ENCODE data around the gene ZNF618. TPM values are rescaled to one million over a fixed set of nuclear protein-coding genes. Genes with fewer than 3 reads are reported as not detected.

ZNF618 gene
- total and polyA plus RNA-seq, 2 experiments from 2014 or later = 10.2 to 14.0 TPM

GRCh38 chr9:113973963-113974413 is 97.9 kb downstream of the ZNF618 start:
- WGBS (ENCODE audit: low lambda C conversion rate, missing lambda C conversion rate) = 85% methylated on average over 5 of the region's 5 CpGs
- TF ChIP-seq, protein P1, sequence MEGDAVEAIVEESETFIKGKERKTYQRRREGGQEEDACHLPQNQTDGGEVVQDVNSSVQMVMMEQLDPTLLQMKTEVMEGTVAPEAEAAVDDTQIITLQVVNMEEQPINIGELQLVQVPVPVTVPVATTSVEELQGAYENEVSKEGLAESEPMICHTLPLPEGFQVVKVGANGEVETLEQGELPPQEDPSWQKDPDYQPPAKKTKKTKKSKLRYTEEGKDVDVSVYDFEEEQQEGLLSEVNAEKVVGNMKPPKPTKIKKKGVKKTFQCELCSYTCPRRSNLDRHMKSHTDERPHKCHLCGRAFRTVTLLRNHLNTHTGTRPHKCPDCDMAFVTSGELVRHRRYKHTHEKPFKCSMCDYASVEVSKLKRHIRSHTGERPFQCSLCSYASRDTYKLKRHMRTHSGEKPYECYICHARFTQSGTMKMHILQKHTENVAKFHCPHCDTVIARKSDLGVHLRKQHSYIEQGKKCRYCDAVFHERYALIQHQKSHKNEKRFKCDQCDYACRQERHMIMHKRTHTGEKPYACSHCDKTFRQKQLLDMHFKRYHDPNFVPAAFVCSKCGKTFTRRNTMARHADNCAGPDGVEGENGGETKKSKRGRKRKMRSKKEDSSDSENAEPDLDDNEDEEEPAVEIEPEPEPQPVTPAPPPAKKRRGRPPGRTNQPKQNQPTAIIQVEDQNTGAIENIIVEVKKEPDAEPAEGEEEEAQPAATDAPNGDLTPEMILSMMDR (IDR thresholded peaks at IDR 0.05; ENCODE audit: poor library complexity) = no peak
- TF ChIP-seq EZH2phosphoT487 (IDR thresholded peaks at IDR 0.05; ENCODE audit: low read depth, severe bottlenecking, unreplicated experiment) = no peak
- no peak for TF ChIP-seq EZH2 (IDR thresholded peaks at IDR 0.05; ENCODE audit: borderline replicate concordance)
- H2AFZ ChIP-seq = no peak overlapping the region
- peak overlapping the region; percentile 5 for H3K4me2 ChIP-seq
- H4K20me1 ChIP-seq (ENCODE audit: insufficient read depth, poor library complexity, severe bottlenecking) = no peaks in the 10 kb centered on the region
- H3K36me3 ChIP-seq (replicated peaks; ENCODE audit: insufficient read depth, low read depth) = no peaks in the 10 kb centered on the region
- no peaks in the 10 kb centered on the region for H3K9me3 ChIP-seq (ENCODE audit: low read depth)
- peak overlapping the region; percentile 33 for H3K27ac ChIP-seq
- no peaks in the 10 kb centered on the region for H3K9me2 ChIP-seq (replicated peaks; ENCODE audit: insufficient read depth)
- no peak for DNase-seq (ENCODE audit: low spot score)
- peaks cover 9% of the 10 kb centered on the region for H3K4me1 ChIP-seq (ENCODE audit: insufficient read depth)
- H3K4me3 ChIP-seq = no peak overlapping the region
- H3K79me2 ChIP-seq = peaks cover 20% of the 10 kb centered on the region
- H3K27me3 ChIP-seq = no peaks in the 10 kb centered on the region

DNA sequence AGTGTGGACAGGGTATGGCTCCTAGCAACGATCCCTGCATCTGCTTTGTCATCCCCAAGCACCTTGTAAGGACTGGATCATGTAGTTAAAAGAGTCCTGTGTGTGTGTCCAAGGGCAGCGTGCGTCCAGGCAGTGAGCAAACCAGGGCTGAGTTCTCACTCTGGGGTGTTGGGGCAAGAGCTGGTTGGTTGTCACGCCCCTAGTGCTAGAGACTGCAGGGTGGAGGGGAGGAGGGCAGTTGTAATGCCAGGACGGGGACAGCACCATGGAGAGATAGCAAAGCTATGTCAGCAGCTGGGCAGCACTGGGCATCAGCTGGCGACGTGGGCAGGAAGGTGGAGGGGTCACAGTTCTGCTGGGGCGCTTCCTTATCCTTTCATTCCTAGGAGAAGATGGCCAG is 100.8 kb downstream of the ZNF618 start:
- H3K4me3 ChIP-seq = no peak overlapping the region
- WGBS (ENCODE audit: low lambda C conversion rate, missing lambda C conversion rate) = 95% methylated on average over 8 of the region's 8 CpGs
- no peaks in the 10 kb centered on the region for H3K27me3 ChIP-seq
- no peaks in the 10 kb centered on the region for H3K36me3 ChIP-seq (replicated peaks; ENCODE audit: insufficient read depth, low read depth)
- H2AFZ ChIP-seq = no peak overlapping the region
- no peaks in the 10 kb centered on the region for H3K9me3 ChIP-seq (ENCODE audit: low read depth)
- no peaks in the 10 kb centered on the region for H4K20me1 ChIP-seq (ENCODE audit: insufficient read depth, poor library complexity, severe bottlenecking)
- H3K27ac ChIP-seq = no peak overlapping the region
- H3K4me1 ChIP-seq (ENCODE audit: insufficient read depth) = peaks cover 13% of the 10 kb centered on the region
- H3K9me2 ChIP-seq (replicated peaks; ENCODE audit: insufficient read depth) = no peaks in the 10 kb centered on the region
- peaks cover 20% of the 10 kb centered on the region for H3K79me2 ChIP-seq
- H3K4me2 ChIP-seq = no peak overlapping the region
- no peak for TF ChIP-seq EZH2phosphoT487 (IDR thresholded peaks at IDR 0.05; ENCODE audit: low read depth, severe bottlenecking, unreplicated experiment)
- TF ChIP-seq EZH2 (IDR thresholded peaks at IDR 0.05; ENCODE audit: borderline replicate concordance) = no peak
- TF ChIP-seq, protein P1 (IDR thresholded peaks at IDR 0.05; ENCODE audit: poor library complexity) = no peak
- DNase-seq (ENCODE audit: low spot score) = no peak

DNA sequence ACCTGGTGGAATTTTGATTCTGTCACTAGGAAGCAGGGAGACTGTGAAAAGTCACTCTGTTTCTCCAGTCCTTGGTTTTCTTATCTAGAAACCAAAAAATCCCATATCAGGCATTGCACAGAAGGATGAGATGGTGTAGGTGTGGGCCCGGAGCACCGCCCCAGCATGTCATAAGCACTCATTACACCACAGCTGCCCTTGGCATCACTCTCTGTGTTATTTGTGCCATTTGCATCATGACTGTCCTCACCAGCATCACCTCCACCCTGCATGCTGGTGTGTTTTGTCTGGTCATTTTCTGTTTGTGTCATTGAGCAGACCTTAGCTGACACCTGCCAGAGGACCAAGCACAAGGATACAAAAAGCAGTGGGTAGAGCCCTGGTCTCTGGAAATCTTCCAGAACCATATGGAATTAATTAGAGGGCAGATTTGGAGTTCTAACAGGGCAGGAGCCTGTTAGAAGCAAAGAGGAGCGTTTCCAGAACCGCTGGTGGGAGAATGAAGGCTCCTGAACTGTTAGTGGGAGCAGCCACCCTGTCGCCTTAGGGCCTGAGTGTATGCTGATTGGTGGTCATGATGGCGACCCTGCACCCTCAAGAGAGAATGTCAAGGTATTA is 102.7 kb downstream of the ZNF618 start:
- no peaks in the 10 kb centered on the region for H3K9me3 ChIP-seq (ENCODE audit: low read depth)
- H3K27ac ChIP-seq = no peak overlapping the region
- no peaks in the 10 kb centered on the region for H3K36me3 ChIP-seq (replicated peaks; ENCODE audit: insufficient read depth, low read depth)
- no peak overlapping the region for H3K4me2 ChIP-seq
- peaks cover 17% of the 10 kb centered on the region for H3K79me2 ChIP-seq
- TF ChIP-seq EZH2phosphoT487 (IDR thresholded peaks at IDR 0.05; ENCODE audit: low read depth, severe bottlenecking, unreplicated experiment) = no peak
- TF ChIP-seq, protein P1 (IDR thresholded peaks at IDR 0.05; ENCODE audit: poor library complexity) = no peak
- TF ChIP-seq EZH2 (IDR thresholded peaks at IDR 0.05; ENCODE audit: borderline replicate concordance) = no peak
- peaks cover 8% of the 10 kb centered on the region for H3K4me1 ChIP-seq (ENCODE audit: insufficient read depth)
- H3K27me3 ChIP-seq = no peaks in the 10 kb centered on the region
- no peaks in the 10 kb centered on the region for H3K9me2 ChIP-seq (replicated peaks; ENCODE audit: insufficient read depth)
- WGBS (ENCODE audit: low lambda C conversion rate, missing lambda C conversion rate) = 83% methylated on average over 6 of the region's 6 CpGs
- no peaks in the 10 kb centered on the region for H4K20me1 ChIP-seq (ENCODE audit: insufficient read depth, poor library complexity, severe bottlenecking)
- H2AFZ ChIP-seq = no peak overlapping the region
- DNase-seq (ENCODE audit: low spot score) = no peak
- no peak overlapping the region for H3K4me3 ChIP-seq
